ENCODE measurements around the gene PHYKPL.

The PHYKPL gene

DNA sequence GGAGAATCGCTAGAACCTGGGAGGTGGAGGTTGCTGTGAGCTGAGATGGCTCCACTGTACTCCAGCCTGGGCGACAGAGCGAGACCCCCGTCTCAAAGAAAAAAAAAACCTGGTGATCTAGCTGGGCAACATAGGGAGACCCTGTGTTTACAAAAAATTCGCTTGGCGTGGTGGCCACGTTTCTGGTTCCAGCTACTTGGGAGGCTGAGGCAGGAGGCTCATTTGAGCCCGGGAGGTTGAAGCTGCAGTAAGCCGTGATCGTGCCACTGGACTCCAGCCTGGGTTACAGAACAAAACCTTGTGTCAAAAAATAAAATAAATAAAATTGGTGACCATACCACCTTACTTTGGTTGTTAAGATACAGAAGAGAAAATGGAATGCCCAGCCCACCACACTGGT lies 30.1 kb downstream of the PHYKPL start:
- Histone ChIP-seq H3K27ac (ENCODE audit: low read length) (no peak overlapping the region), H3K9me3 (ENCODE audit: insufficient read depth, low read length, severe bottlenecking) (no peaks in the 10 kb centered on the region), H3K79me2 (ENCODE audit: insufficient read depth, low read length) (peaks cover 38% of the 10 kb centered on the region), H3K4me1 (ENCODE audit: insufficient read depth, low read length) (peaks cover 27% of the 10 kb centered on the region), H2AFZ (ENCODE audit: low read depth, low read length) (no peak overlapping the region), H3K36me3 (ENCODE audit: insufficient read depth, low read length) (peaks cover 23% of the 10 kb centered on the region), H4K20me1 (ENCODE audit: insufficient read depth, low read length) (peaks cover 25% of the 10 kb centered on the region), H3K9ac (ENCODE audit: low read depth, low read length) (no peak overlapping the region), H3K4me3 (ENCODE audit: low read depth in 1 of 2, low read length in 2 of 2) (no peak overlapping the region), H3K4me2 (ENCODE audit: insufficient read depth, low read length) (no peak overlapping the region), H3K27me3 (ENCODE audit: insufficient read depth, low read length, poor library complexity) (no peaks in the 10 kb centered on the region)
- ATAC-seq (ENCODE audit: insufficient read depth, low read depth) (no peak), DNase-seq (no peak)
- TF ChIP-seq, protein P1, sequence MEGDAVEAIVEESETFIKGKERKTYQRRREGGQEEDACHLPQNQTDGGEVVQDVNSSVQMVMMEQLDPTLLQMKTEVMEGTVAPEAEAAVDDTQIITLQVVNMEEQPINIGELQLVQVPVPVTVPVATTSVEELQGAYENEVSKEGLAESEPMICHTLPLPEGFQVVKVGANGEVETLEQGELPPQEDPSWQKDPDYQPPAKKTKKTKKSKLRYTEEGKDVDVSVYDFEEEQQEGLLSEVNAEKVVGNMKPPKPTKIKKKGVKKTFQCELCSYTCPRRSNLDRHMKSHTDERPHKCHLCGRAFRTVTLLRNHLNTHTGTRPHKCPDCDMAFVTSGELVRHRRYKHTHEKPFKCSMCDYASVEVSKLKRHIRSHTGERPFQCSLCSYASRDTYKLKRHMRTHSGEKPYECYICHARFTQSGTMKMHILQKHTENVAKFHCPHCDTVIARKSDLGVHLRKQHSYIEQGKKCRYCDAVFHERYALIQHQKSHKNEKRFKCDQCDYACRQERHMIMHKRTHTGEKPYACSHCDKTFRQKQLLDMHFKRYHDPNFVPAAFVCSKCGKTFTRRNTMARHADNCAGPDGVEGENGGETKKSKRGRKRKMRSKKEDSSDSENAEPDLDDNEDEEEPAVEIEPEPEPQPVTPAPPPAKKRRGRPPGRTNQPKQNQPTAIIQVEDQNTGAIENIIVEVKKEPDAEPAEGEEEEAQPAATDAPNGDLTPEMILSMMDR (IDR thresholded peaks at IDR 0.05; ENCODE audit: borderline replicate concordance, extremely low read depth, low read length, poor library complexity, severe bottlenecking): no peak
- no peak for TF ChIP-seq EZH2 (IDR thresholded peaks at IDR 0.05; ENCODE audit: borderline replicate concordance, low read depth, low read length, severe bottlenecking)

DNA sequence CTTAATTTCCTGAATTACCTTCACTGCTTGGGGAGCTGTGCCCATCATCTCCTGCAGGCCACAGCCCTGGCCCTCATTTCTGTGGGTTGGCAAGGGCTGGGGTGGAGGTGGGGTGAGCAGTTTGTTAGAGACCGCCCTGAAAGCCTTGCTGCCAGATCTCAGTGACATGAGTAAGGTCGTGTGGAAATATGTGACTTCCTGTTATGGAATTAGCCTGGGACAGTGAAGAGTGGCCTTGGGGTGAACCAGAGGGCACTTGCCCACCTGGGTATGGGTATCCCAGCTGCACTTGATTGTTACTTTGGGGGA lies 30.7 kb downstream of the PHYKPL start:
- Histone ChIP-seq H3K9ac (ENCODE audit: low read depth, low read length) (no peak overlapping the region), H3K4me1 (ENCODE audit: insufficient read depth, low read length) (peaks cover 21% of the 10 kb centered on the region), H3K27me3 (ENCODE audit: insufficient read depth, low read length, poor library complexity) (no peaks in the 10 kb centered on the region), H3K27ac (ENCODE audit: low read length) (no peak overlapping the region), H3K4me3 (ENCODE audit: low read depth in 1 of 2, low read length in 2 of 2) (no peak overlapping the region), H3K36me3 (ENCODE audit: insufficient read depth, low read length) (peaks cover 17% of the 10 kb centered on the region), H3K79me2 (ENCODE audit: insufficient read depth, low read length) (peaks cover 32% of the 10 kb centered on the region), H3K4me2 (ENCODE audit: insufficient read depth, low read length) (no peak overlapping the region), H4K20me1 (ENCODE audit: insufficient read depth, low read length) (peaks cover 18% of the 10 kb centered on the region), H3K9me3 (ENCODE audit: insufficient read depth, low read length, severe bottlenecking) (no peaks in the 10 kb centered on the region), H2AFZ (ENCODE audit: low read depth, low read length) (no peak overlapping the region)
- ATAC-seq (ENCODE audit: insufficient read depth, low read depth) (no peak), DNase-seq (no peak)
- TF ChIP-seq, protein P1 (IDR thresholded peaks at IDR 0.05; ENCODE audit: borderline replicate concordance, extremely low read depth, low read length, poor library complexity, severe bottlenecking): no peak
- TF ChIP-seq EZH2 (IDR thresholded peaks at IDR 0.05; ENCODE audit: borderline replicate concordance, low read depth, low read length, severe bottlenecking): no peak

DNA sequence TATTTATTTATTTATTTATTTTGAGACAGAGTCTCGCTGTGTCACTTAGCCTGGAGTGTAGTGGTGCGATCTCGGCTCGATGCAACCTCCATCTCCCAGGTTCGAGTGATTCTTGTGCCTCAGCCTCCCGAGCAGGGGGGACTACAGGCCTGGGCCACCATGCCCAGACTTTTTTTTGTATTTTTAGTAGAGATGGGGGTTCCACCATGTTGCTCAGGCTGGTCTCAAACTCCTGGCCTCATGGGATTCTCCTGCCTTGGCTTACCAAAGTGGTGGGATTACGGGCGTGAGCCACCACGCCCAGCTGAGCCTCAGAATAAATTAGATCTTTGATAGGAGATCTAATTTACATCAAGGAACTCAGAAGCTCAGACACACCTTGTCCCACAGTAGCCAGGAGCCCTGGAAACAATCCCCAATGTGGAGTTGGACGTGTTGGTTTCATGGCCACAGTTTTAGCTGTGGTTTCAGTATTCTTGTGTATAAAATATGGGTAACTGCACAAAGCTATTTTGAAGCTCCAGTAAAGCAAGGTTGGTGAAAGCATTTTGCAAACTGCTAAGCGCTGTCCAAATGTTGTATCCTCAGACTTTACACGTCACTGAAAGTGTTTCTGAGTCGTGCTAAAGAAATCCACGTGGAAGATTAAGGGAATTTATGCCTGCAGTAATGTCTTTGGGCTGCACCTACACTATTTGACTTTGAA lies 31.2 kb downstream of the PHYKPL start:
- H3K79me2 ChIP-seq (ENCODE audit: insufficient read depth, low read length): peaks cover 27% of the 10 kb centered on the region

More for the DNA sequence above, 31.2 kb downstream of the PHYKPL start:
- ATAC-seq (ENCODE audit: insufficient read depth, low read depth) (no peak), DNase-seq (no peak)
- Histone ChIP-seq H3K27ac (ENCODE audit: low read length) (no peak overlapping the region), H3K9me3 (ENCODE audit: insufficient read depth, low read length, severe bottlenecking) (no peaks in the 10 kb centered on the region), H3K4me3 (ENCODE audit: low read depth in 1 of 2, low read length in 2 of 2) (no peak overlapping the region), H3K9ac (ENCODE audit: low read depth, low read length) (no peak overlapping the region), H3K4me2 (ENCODE audit: insufficient read depth, low read length) (no peak overlapping the region), H3K27me3 (ENCODE audit: insufficient read depth, low read length, poor library complexity) (no peaks in the 10 kb centered on the region), H2AFZ (ENCODE audit: low read depth, low read length) (no peak overlapping the region), H3K36me3 (ENCODE audit: insufficient read depth, low read length) (peaks cover 12% of the 10 kb centered on the region), H3K4me1 (ENCODE audit: insufficient read depth, low read length) (peaks cover 16% of the 10 kb centered on the region), H4K20me1 (ENCODE audit: insufficient read depth, low read length) (peaks cover 13% of the 10 kb centered on the region)
- TF ChIP-seq, protein P1 (IDR thresholded peaks at IDR 0.05; ENCODE audit: borderline replicate concordance, extremely low read depth, low read length, poor library complexity, severe bottlenecking): no peak
- no peak for TF ChIP-seq EZH2 (IDR thresholded peaks at IDR 0.05; ENCODE audit: borderline replicate concordance, low read depth, low read length, severe bottlenecking)
